HepG2 (cell line): Measurements from ENCODE around the gene DLG5.

Experiments
- JUN ChIP-seq: sonication (generic); formaldehyde crosslinking; IDR thresholded peaks from 2 replicates; pipeline ENCODE4 v1.4.0; 2020; ENCODE audit warnings: mild to moderate bottlenecking, missing genetic modification reagents
- JUND ChIP-seq: sonication (generic); formaldehyde crosslinking; IDR thresholded peaks from 2 replicates; pipeline ENCODE4 v1.8.0; 2022; ENCODE audit warnings: mild to moderate bottlenecking, missing genetic modification reagents
- MYC ChIP-seq: sonication (generic); formaldehyde crosslinking; IDR thresholded peaks from 2 replicates; pipeline ENCODE4 v1.9.0; 2021; ENCODE audit warnings: missing genetic modification reagents, borderline replicate concordance
- TF ChIP-seq, protein P1 (sequence below): IDR thresholded peaks from 2 replicates; pipeline ENCODE4 v1.6.1; 2016
- TF ChIP-seq, protein P2 (sequence below), 2 experiments: sonication (generic) in 1 of 2; formaldehyde crosslinking in 1 of 2; IDR thresholded peaks; 2 replicates each; pipeline versions ENCODE4 v1.5.1 to v1.6.1; 2011 to 2020; ENCODE audit warnings: borderline replicate concordance in 1 of 2, low read depth in 1 of 2, low read length in 1 of 2, mild to moderate bottlenecking in 1 of 2, missing genetic modification reagents in 1 of 2, moderate library complexity in 1 of 2

DNA sequence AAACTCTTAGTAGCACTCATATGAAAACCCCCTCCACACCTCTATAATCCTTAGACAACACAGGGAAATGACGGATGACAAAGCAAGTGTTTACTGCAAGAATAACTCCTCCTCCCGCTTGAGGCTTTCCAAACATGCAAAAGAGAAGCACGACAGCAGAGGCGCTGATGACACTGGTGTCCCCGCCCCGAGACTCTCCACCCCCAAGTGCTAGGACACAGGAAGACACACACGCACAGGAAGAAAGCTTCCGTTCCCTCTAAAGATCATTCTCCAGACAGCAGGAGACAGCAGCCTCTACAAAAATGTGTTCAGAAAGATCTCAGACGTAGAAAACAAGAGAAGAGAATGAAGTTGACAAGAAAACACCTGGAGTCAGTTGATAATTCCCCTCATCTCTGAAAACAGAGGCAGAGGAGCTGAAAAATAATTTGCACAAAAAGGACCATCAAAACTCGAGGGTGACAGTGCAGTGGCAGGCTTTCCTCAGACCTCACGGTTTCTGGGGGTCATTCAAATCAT lies 90.2 kb downstream of the DLG5 start:
- TF ChIP-seq, protein P1, sequence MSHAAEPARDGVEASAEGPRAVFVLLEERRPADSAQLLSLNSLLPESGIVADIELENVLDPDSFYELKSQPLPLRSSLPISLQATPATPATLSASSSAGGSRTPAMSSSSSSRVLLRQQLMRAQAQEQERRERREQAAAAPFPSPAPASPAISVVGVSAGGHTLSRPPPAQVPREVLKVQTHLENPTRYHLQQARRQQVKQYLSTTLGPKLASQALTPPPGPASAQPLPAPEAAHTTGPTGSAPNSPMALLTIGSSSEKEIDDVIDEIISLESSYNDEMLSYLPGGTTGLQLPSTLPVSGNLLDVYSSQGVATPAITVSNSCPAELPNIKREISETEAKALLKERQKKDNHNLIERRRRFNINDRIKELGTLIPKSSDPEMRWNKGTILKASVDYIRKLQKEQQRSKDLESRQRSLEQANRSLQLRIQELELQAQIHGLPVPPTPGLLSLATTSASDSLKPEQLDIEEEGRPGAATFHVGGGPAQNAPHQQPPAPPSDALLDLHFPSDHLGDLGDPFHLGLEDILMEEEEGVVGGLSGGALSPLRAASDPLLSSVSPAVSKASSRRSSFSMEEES (CRISPR knock-in tag): no peak
- TF ChIP-seq, protein P2, sequence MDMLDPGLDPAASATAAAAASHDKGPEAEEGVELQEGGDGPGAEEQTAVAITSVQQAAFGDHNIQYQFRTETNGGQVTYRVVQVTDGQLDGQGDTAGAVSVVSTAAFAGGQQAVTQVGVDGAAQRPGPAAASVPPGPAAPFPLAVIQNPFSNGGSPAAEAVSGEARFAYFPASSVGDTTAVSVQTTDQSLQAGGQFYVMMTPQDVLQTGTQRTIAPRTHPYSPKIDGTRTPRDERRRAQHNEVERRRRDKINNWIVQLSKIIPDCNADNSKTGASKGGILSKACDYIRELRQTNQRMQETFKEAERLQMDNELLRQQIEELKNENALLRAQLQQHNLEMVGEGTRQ (IDR thresholded peaks at IDR 0.05; ENCODE audit: low read depth, low read length): no peak
- TF ChIP-seq, protein P2 (CRISPR knock-in tag; IDR thresholded peaks at IDR 0.05; ENCODE audit: borderline replicate concordance): no peak
- TF ChIP-seq JUN (CRISPR knock-in tag) (no peak), JUND (CRISPR knock-in tag) (no peak), MYC (CRISPR knock-in tag) (no peak)
